GM23338 (cell line): ENCODE measurements around the gene CT45A1.

ENCODE experiments used
- CREB1 ChIP-seq: fragments of 250-450 bp; sonication (Bioruptor Pico); IDR thresholded peaks from 2 replicates; pipeline ENCODE4 v1.5.0; 2020; ENCODE audit warnings: low read depth, mild to moderate bottlenecking, moderate library complexity
- CTCF ChIP-seq, 2 experiments: fragments of 200-600 bp in 1 of 2; sonication (generic) in 1 of 2; conservative IDR thresholded peaks; 2 replicates each; pipeline versions ENCODE4 v1.5.1 to v1.6.1; 2016 to 2017; ENCODE audit warnings: antibody characterized with exemption in 2 of 2, low read depth in 2 of 2, mild to moderate bottlenecking in 2 of 2, moderate library complexity in 1 of 2
- EZH2 ChIP-seq: fragments of 200-600 bp; sonication (generic); IDR thresholded peaks from one replicate; pipeline ENCODE4 v1.8.0; 2017; ENCODE audit warnings: antibody characterized with exemption, mild to moderate bottlenecking, low read depth; ENCODE audit not compliant: unreplicated experiment
- EZH2phosphoT487 ChIP-seq: fragments of 200-600 bp; sonication (generic); IDR thresholded peaks from one replicate; pipeline ENCODE4 v1.8.1; 2018; ENCODE audit warnings: antibody characterized with exemption; ENCODE audit not compliant: unreplicated experiment
- JUNB ChIP-seq: IDR thresholded peaks from one replicate; pipeline ENCODE4 v1.6.1; 2016; ENCODE audit warnings: antibody characterized with exemption; ENCODE audit not compliant: unreplicated experiment
- NANOG ChIP-seq: IDR thresholded peaks from 2 replicates; pipeline ENCODE4 v1.6.1; 2016; ENCODE audit warnings: antibody characterized with exemption, borderline replicate concordance
- POLR2AphosphoS5 ChIP-seq: IDR thresholded peaks from 2 replicates; pipeline ENCODE4 v1.6.1; 2016; ENCODE audit warnings: antibody characterized with exemption, low read depth
- REST ChIP-seq: IDR thresholded peaks from one replicate; pipeline ENCODE4 v1.6.1; 2018; ENCODE audit warnings: antibody characterized with exemption; ENCODE audit not compliant: unreplicated experiment
- STAT1 ChIP-seq: IDR thresholded peaks from one replicate; pipeline ENCODE4 v1.6.1; 2016; ENCODE audit warnings: antibody characterized with exemption; ENCODE audit not compliant: unreplicated experiment
- ZNF114 ChIP-seq: fragments of 250-450 bp; sonication (Bioruptor Pico); IDR thresholded peaks from 2 replicates; pipeline ENCODE4 v1.5.0; 2020; ENCODE audit warnings: mild to moderate bottlenecking, moderate library complexity
- ZNF331 ChIP-seq: fragments of 250-450 bp; sonication (Bioruptor Pico); IDR thresholded peaks from 2 replicates; pipeline ENCODE4 v1.5.0; 2020; ENCODE audit warnings: low read depth, mild to moderate bottlenecking, moderate library complexity
- ZNF462 ChIP-seq: fragments of 250-450 bp; sonication (Bioruptor Pico); IDR thresholded peaks from 2 replicates; pipeline ENCODE4 v1.5.0; 2020; ENCODE audit warnings: mild to moderate bottlenecking, moderate library complexity

GRCh38 chrX:135713795-135714194 is 356 bp downstream of the CT45A1 start:
- TF ChIP-seq CTCF (conservative IDR thresholded peaks at IDR 0.05; ENCODE audit: low read depth in 2 of 2) (no peak), POLR2AphosphoS5 (no peak), CREB1 (no peak), REST (no peak), EZH2 (no peak), STAT1 (no peak), JUNB (no peak), ZNF114 (CRISPR knock-in tag) (no peak), EZH2phosphoT487 (no peak), ZNF331 (CRISPR knock-in tag) (no peak), ZNF462 (CRISPR knock-in tag) (no peak), NANOG (no peak)
